ENCODE data around the gene CYTL1.

Gene CYTL1

DNA sequence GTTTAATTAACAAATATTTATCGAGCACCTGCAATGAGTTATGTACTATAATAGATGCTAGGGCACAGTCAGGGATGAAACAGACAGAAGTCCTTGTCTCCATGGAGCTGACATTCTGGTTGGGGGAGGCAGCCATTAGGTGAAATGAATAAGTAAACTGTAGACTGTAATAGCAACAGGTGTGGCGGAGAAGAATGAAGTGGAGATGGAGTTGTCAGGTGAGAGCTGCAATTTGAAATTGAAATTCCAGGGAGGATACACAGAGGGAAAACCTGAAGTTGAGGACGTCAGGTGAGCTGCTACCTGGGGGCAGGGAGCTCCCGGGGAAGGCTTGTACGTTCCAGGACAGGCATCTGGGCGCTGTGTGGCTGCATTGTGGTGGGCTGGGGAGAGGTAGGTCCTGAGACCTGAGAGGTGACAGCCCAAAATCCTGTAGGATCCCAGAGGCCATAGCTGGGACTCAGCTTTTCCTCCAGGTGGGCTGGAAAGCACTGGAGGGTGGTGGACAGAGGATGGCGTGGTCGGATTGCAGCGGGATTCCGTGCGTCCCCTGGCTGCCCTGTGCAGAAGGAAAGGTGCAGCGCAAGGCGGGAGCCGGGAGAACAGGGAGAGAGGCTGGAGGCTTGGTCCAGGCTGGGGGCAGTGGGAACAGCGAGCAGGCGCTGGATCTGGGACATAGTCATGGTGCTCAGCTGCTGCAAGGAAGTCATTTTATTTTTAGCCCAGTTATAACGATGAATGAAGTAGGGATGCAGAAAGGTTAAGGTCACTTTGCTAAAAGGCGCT is 24.8 kb downstream of the CYTL1 start:
- no peaks in the 10 kb centered on the region for H3K9me3 Mint-ChIP-seq
- H3K27ac Mint-ChIP-seq = no peak overlapping the region
- peaks cover 51% of the 10 kb centered on the region for H3K27me3 Mint-ChIP-seq (ENCODE audit: low read depth, poor library complexity)
- H3K4me3 Mint-ChIP-seq = no peak overlapping the region
- no peak for DNase-seq
- no peaks in the 10 kb centered on the region for H3K36me3 Mint-ChIP-seq (ENCODE audit: low read depth)
- TF ChIP-seq, protein P1, sequence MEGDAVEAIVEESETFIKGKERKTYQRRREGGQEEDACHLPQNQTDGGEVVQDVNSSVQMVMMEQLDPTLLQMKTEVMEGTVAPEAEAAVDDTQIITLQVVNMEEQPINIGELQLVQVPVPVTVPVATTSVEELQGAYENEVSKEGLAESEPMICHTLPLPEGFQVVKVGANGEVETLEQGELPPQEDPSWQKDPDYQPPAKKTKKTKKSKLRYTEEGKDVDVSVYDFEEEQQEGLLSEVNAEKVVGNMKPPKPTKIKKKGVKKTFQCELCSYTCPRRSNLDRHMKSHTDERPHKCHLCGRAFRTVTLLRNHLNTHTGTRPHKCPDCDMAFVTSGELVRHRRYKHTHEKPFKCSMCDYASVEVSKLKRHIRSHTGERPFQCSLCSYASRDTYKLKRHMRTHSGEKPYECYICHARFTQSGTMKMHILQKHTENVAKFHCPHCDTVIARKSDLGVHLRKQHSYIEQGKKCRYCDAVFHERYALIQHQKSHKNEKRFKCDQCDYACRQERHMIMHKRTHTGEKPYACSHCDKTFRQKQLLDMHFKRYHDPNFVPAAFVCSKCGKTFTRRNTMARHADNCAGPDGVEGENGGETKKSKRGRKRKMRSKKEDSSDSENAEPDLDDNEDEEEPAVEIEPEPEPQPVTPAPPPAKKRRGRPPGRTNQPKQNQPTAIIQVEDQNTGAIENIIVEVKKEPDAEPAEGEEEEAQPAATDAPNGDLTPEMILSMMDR (IDR thresholded peaks at IDR 0.05) = no peak
- H3K4me1 Mint-ChIP-seq = peaks cover 30% of the 10 kb centered on the region

DNA sequence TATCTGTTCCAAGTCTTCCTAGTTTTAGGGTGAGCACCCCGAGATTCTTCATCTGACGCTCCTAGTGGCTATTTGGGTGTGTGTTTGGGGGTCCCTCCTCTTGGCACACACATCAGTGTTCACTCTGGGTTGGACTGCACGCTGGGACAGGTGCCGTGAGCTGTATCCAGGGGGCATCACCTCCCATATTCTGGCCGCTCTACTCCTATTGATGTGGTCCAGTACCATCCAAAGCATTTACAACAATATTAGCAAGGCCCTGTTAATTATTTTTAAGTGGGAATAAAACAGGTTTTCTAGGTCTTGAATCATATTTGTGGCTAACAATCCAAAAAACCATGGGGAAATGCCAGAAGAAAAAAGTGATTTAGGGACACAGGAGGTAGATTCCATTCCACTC is 26.4 kb downstream of the CYTL1 start:
- no peak overlapping the region for H3K27ac Mint-ChIP-seq
- DNase-seq = no peak
- TF ChIP-seq, protein P1 (IDR thresholded peaks at IDR 0.05) = no peak
- no peak overlapping the region for H3K4me3 Mint-ChIP-seq
- H3K27me3 Mint-ChIP-seq (ENCODE audit: low read depth, poor library complexity) = peaks cover 44% of the 10 kb centered on the region
- no peaks in the 10 kb centered on the region for H3K36me3 Mint-ChIP-seq (ENCODE audit: low read depth)
- H3K9me3 Mint-ChIP-seq = no peaks in the 10 kb centered on the region
- peaks cover 30% of the 10 kb centered on the region for H3K4me1 Mint-ChIP-seq

DNA sequence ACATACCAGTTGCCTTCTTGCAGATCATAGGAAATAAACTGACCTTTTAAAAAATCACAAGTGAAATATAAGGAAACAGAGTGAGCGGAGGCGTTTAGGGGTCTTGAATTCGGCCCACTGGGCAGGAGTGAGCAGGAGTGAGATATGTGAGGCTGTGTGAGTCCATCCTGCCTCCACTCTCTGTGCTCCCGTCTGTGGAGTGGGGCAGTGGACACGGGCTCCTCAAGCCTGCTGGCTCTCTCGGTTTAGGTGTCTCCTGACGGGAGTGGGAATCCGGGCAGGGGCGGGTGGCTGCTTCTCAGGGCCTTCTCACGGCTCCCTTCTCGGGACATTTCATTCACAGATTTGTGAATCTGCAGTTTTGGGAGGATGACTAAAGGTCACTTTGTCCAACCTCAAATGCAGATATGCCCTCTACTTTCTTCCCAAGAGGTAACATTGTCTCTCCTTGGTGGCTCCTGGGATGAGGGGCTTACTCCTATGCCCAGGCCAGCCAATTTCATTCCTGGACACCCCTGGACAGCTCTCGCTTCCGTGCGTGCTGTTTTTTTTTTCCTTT is 27.6 kb downstream of the CYTL1 start:
- no peak for DNase-seq
- H3K36me3 Mint-ChIP-seq (ENCODE audit: low read depth) = no peaks in the 10 kb centered on the region
- H3K4me1 Mint-ChIP-seq = peaks cover 29% of the 10 kb centered on the region
- no peak overlapping the region for H3K27ac Mint-ChIP-seq
- no peak overlapping the region for H3K4me3 Mint-ChIP-seq
- peaks cover 34% of the 10 kb centered on the region for H3K27me3 Mint-ChIP-seq (ENCODE audit: low read depth, poor library complexity)
- TF ChIP-seq, protein P1 (IDR thresholded peaks at IDR 0.05) = no peak
- H3K9me3 Mint-ChIP-seq = no peaks in the 10 kb centered on the region

DNA sequence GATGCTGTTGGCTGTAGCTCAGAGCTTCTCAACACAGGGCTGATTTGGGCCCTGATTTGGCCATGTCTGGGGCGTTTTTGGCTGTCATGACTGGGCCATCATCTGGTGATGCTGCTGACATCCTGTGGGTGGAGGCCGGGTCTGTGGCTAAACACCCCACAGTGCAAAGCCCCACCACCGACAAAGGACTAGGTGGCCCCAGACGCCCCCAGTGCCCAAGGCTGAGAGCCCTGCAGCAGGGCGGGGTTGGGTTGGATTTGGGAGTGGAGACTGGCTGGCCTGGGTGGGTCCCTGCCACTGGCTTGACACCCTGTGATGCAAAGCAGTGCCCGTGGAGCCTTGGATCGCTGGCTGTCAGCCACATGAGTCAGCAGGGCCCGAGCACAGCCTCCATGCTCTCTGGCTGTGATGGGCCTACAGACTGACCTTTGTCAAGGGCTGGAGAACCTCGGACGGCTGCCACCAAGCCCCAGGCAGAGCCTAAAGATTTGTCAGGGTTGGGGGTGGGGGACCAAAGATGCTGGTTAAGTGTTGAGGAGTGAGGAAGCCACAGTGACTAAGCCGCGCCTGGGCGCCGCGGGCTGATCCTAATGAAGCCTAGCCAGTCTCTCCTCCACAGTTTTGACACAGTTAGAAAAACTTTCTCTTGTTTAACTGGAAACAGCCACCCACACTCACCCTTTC is 28.3 kb downstream of the CYTL1 start:
- DNase-seq = no peak
- Mint-ChIP-seq H3K27me3 (ENCODE audit: low read depth, poor library complexity) (peaks cover 29% of the 10 kb centered on the region), H3K4me3 (no peak overlapping the region), H3K27ac (no peak overlapping the region), H3K9me3 (no peaks in the 10 kb centered on the region), H3K36me3 (ENCODE audit: low read depth) (no peaks in the 10 kb centered on the region), H3K4me1 (peaks cover 23% of the 10 kb centered on the region)
- TF ChIP-seq, protein P1 (IDR thresholded peaks at IDR 0.05) = no peak

DNA sequence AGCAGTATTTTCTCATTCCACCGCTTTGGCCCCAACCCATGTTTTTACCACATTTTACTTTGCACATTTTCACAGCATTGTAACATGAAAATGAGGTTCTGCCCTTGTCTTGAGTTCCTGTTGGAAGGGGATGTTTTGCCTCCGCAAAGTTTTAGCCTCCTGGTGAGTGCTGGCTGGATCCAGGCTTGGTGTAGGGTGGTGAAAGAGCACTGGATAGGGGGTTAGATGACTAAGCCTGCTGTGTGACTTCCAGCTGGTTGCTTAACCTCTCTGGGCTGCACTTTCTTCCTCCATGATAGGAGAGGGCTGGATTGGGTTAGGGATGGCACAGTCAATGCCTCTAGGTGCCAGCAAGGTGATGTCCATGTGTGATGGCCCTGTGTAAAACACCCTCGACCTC is 28.9 kb downstream of the CYTL1 start:
- H3K4me3 Mint-ChIP-seq = no peak overlapping the region
- TF ChIP-seq, protein P1 (IDR thresholded peaks at IDR 0.05) = no peak
- DNase-seq = no peak
- peaks cover 27% of the 10 kb centered on the region for H3K27me3 Mint-ChIP-seq (ENCODE audit: low read depth, poor library complexity)
- no peak overlapping the region for H3K27ac Mint-ChIP-seq
- no peaks in the 10 kb centered on the region for H3K36me3 Mint-ChIP-seq (ENCODE audit: low read depth)
- H3K9me3 Mint-ChIP-seq = no peaks in the 10 kb centered on the region
- peaks cover 17% of the 10 kb centered on the region for H3K4me1 Mint-ChIP-seq
